ENCODE measurements around the gene TICAM2. TPM values are rescaled to one million over a fixed set of nuclear protein-coding genes. Genes with fewer than 3 reads are reported as not detected.

TICAM2 gene
- total and polyA plus RNA-seq, 10 of the 15 experiments (the other 5 are each of a cell fraction or from before 2014, with no cell fraction given), result 0.14 to 7.0 (median 2.9) TPM

DNA sequence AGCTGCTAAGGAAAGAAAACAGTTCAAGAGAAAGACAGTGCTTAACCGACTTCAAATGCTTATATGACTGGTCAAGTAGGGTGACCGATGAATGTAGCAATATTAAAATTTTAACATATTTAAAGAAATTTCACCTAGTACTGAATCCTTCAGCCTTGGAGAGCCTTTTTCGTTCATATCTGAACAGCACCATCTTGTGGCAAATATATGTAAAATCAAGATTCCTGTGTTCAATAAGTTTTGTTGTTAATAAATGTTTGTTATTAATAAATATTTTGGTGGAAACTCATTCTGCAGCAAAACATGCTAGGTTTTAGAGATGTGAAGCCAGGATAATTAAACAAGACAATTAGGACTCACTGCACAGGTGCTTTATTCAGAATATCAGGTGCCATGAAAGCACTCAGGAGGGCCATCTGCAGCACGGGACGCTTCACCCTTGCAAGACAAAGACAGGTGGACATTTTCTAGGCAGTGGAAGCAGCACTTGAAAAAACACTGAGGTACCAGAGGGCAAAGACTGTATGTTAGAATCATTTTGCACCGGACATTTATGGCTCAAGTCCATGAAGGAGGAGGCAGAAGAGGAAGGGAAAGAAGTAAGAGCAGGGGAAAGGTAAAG lies 15.6 kb downstream of the TICAM2 start:
- peak; percentile 71 for ATAC-seq
- Histone ChIP-seq H3K4me1 (ENCODE audit: control insufficient read depth, insufficient read depth, low read length) (peaks cover 12% of the 10 kb centered on the region; the same call in 1 of the 2 replicates), H3K79me2 (ENCODE audit: control insufficient read depth, insufficient read depth, low read length) (peaks cover 5% of the 10 kb centered on the region), H4K20me1 (ENCODE audit: control insufficient read depth, insufficient read depth) (no peaks in the 10 kb centered on the region), H3K9ac (ENCODE audit: control insufficient read depth, insufficient read depth, low read length) (no peak overlapping the region), H3K27ac (ENCODE audit: control insufficient read depth, insufficient read depth) (no peak overlapping the region), H3K4me2 (ENCODE audit: control insufficient read depth, insufficient read depth) (no peak overlapping the region), H3K27me3 (replicated peaks in 1 of 2; ENCODE audit: control insufficient read depth in 2 of 2, insufficient read depth in 2 of 2, low read length in 1 of 2) (no peaks in the 10 kb centered on the region), H3K9me3 (replicated peaks; ENCODE audit: control insufficient read depth, insufficient read depth, low read length) (no peaks in the 10 kb centered on the region), H3K36me3 (ENCODE audit: control insufficient read depth in 2 of 2, insufficient read depth in 2 of 2, low read length in 1 of 2) (peaks cover 0 to 3% of the 10 kb centered on the region in 2 experiments; a peak in 1 of 4 replicates), H2AFZ (ENCODE audit: control insufficient read depth, low read depth, low read length) (no peak overlapping the region), H3K4me3 (no peak overlapping the region)
- DNase-seq (ENCODE audit: low read depth, low spot score), result no peak
- intact Hi-C loops (cut with micrococcal nuclease; ENCODE audit: unreplicated experiment) (loop anchor here (1.0 to 5.0 kb wide), 5 partner anchors 37 to 488 kb away; no protein-coding TSS in a partner anchor), in situ Hi-C loops (cut with MboI) (loop anchor here (25.0 kb wide), 1 partner anchor 1149 kb away; no protein-coding TSS in a partner anchor)
- ChIA-PET CTCF (interaction anchor here (0.6 to 6.0 kb wide), 8 partner anchors 11 to 490 kb away, joined by 3 to 85 read pairs (median 4); no protein-coding TSS in a partner anchor), SMC1A (ENCODE audit: uncharacterized antibody, unreplicated experiment) (interaction anchor here (0.6 to 5.6 kb wide), 3 partner anchors 67 to 277 kb away, joined by 3 to 35 read pairs (median 4); no protein-coding TSS in a partner anchor), POLR2A (interaction anchor here (0.7 to 1.8 kb wide), 2 partner anchors 37 to 268 kb away, joined by 3 to 5 read pairs; no protein-coding TSS in a partner anchor), RAD21 (ENCODE audit: unreplicated experiment) (interaction anchor here (0.7 to 3.3 kb wide), 4 partner anchors 8 to 278 kb away, joined by 3 to 11 read pairs (median 4); no protein-coding TSS in a partner anchor)
- WGBS (ENCODE audit: insufficient coverage, insufficient replicate concordance, low lambda C conversion rate, missing lambda C conversion rate), result 41% methylated on average over 6 of the region's 6 CpGs
- FAIRE-seq, result no peak
- no TSS peak for BruUV-seq (replicated peaks)
- no peak for TF ChIP-seq ZNF622 (IDR thresholded peaks at IDR 0.05)
- no peak for TF ChIP-seq IRF4 (IDR thresholded peaks at IDR 0.05; ENCODE audit: low read depth, low read length)
- no peak for TF ChIP-seq CHD1 (IDR thresholded peaks at IDR 0.05; ENCODE audit: low read depth, low read length)
- TF ChIP-seq ZNF274 (IDR thresholded peaks at IDR 0.05; ENCODE audit: insufficient read depth, insufficient read length), result no peak
- TF ChIP-seq SREBF2 (IDR thresholded peaks at IDR 0.05; ENCODE audit: low read length), result no peak
- no peak for TF ChIP-seq EP300 (IDR thresholded peaks at IDR 0.05; ENCODE audit: borderline replicate concordance in 1 of 2, control insufficient read depth in 1 of 2, low read depth in 2 of 2, low read length in 2 of 2)
- TF ChIP-seq, protein P1, sequence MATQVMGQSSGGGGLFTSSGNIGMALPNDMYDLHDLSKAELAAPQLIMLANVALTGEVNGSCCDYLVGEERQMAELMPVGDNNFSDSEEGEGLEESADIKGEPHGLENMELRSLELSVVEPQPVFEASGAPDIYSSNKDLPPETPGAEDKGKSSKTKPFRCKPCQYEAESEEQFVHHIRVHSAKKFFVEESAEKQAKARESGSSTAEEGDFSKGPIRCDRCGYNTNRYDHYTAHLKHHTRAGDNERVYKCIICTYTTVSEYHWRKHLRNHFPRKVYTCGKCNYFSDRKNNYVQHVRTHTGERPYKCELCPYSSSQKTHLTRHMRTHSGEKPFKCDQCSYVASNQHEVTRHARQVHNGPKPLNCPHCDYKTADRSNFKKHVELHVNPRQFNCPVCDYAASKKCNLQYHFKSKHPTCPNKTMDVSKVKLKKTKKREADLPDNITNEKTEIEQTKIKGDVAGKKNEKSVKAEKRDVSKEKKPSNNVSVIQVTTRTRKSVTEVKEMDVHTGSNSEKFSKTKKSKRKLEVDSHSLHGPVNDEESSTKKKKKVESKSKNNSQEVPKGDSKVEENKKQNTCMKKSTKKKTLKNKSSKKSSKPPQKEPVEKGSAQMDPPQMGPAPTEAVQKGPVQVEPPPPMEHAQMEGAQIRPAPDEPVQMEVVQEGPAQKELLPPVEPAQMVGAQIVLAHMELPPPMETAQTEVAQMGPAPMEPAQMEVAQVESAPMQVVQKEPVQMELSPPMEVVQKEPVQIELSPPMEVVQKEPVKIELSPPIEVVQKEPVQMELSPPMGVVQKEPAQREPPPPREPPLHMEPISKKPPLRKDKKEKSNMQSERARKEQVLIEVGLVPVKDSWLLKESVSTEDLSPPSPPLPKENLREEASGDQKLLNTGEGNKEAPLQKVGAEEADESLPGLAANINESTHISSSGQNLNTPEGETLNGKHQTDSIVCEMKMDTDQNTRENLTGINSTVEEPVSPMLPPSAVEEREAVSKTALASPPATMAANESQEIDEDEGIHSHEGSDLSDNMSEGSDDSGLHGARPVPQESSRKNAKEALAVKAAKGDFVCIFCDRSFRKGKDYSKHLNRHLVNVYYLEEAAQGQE (IDR thresholded peaks at IDR 0.05; ENCODE audit: low read depth, low read length), result no peak
- peak; percentile 81 for TF ChIP-seq RAD21 (IDR thresholded peaks at IDR 0.05; ENCODE audit: insufficient read depth, low read depth, low read length)
- peak; percentile 86 for TF ChIP-seq SMC3 (IDR thresholded peaks at IDR 0.05; ENCODE audit: borderline replicate concordance, low read length)
- TF ChIP-seq ZSCAN29 (IDR thresholded peaks at IDR 0.05), result no peak
- no peak for TF ChIP-seq SMARCA5 (IDR thresholded peaks at IDR 0.05)
- no peak for TF ChIP-seq NFYA (IDR thresholded peaks at IDR 0.05; ENCODE audit: borderline replicate concordance, low read depth, low read length)
- 0 out of 2 replicates have a peak, but pooled peaks have one; percentile 55 for TF ChIP-seq STAT3 (IDR thresholded peaks at IDR 0.05; ENCODE audit: low read depth, low read length)
- no peak for TF ChIP-seq TBL1XR1 (IDR thresholded peaks at IDR 0.05; ENCODE audit: low read depth, low read length)
- TF ChIP-seq, protein P2, sequence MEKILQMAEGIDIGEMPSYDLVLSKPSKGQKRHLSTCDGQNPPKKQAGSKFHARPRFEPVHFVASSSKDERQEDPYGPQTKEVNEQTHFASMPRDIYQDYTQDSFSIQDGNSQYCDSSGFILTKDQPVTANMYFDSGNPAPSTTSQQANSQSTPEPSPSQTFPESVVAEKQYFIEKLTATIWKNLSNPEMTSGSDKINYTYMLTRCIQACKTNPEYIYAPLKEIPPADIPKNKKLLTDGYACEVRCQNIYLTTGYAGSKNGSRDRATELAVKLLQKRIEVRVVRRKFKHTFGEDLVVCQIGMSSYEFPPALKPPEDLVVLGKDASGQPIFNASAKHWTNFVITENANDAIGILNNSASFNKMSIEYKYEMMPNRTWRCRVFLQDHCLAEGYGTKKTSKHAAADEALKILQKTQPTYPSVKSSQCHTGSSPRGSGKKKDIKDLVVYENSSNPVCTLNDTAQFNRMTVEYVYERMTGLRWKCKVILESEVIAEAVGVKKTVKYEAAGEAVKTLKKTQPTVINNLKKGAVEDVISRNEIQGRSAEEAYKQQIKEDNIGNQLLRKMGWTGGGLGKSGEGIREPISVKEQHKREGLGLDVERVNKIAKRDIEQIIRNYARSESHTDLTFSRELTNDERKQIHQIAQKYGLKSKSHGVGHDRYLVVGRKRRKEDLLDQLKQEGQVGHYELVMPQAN (conservative IDR thresholded peaks at IDR 0.05), result no peak
- TF ChIP-seq FOXM1 (IDR thresholded peaks at IDR 0.05; ENCODE audit: low read depth, low read length), result no peak
- no peak for TF ChIP-seq SIX5 (IDR thresholded peaks at IDR 0.05; ENCODE audit: low read depth, low read length, severe bottlenecking)

All from GM12878 (cell line).